Measurements from ENCODE around the gene APBB3.

GRCh38 chr5:140608722-140609121 is 44.3 kb upstream of the APBB3 start:
- no peak for TF ChIP-seq POLR2A (IDR thresholded peaks at IDR 0.05)
- TF ChIP-seq CTCF (IDR thresholded peaks at IDR 0.05): no peak

Measured in vagina (tissue), 2 donors.